Measurements from ENCODE around the gene ANO10. TPM values are rescaled to one million over a fixed set of nuclear protein-coding genes. Genes with fewer than 3 reads are reported as not detected.

ANO10 gene
- total and polyA plus RNA-seq, 2 of the 8 experiments (the other 6 are each of a cell fraction or from before 2014, with no cell fraction given): 38.0 to 53.2 TPM

GRCh38 chr3:43426388-43426787, 195.4 kb downstream of the ANO10 start:
- H3K4me1 ChIP-seq (replicated peaks in 1 of 4; ENCODE audit: control insufficient read depth in 3 of 4, insufficient read depth in 4 of 4, low read length in 3 of 4): peaks cover 0 to 7% (median 0%) of the 10 kb centered on the region in 4 experiments; a peak in 2 of 7 replicates
- FAIRE-seq (no peak), DNase-seq (ENCODE audit: low read depth in 1 of 2, low spot score in 2 of 2) (no peak)
- H3K14ac ChIP-seq (ENCODE audit: insufficient read length): no peak overlapping the region
- CTCF ChIA-PET (ENCODE audit: partially characterized antibody): no interaction called here
- no peak overlapping the region for H2BK15ac ChIP-seq (ENCODE audit: low read length)
- no peaks in the 10 kb centered on the region for H3K9me3 ChIP-seq (ENCODE audit: insufficient read depth in 2 of 2, low read depth in 1 of 2, low read length in 1 of 2)
- H4K5ac ChIP-seq (ENCODE audit: insufficient read length, low read depth, low read length): no peak overlapping the region
- no peak overlapping the region for H3K4ac ChIP-seq (replicated peaks; ENCODE audit: insufficient read length, low read depth, low read length)
- no peak overlapping the region for H4K91ac ChIP-seq (replicated peaks; ENCODE audit: insufficient read length, low read length)
- no peak overlapping the region for H2BK20ac ChIP-seq (ENCODE audit: low read length)
- H2BK5ac ChIP-seq (ENCODE audit: low read depth, low read length): no peak overlapping the region
- H2AK5ac ChIP-seq (ENCODE audit: low read depth, low read length): no peak overlapping the region
- H3K27ac ChIP-seq (ENCODE audit: low read depth, low read length): no peak overlapping the region
- no peak overlapping the region for H2AFZ ChIP-seq (ENCODE audit: low read length)
- H3K36me3 ChIP-seq (ENCODE audit: control insufficient read depth in 2 of 4, insufficient read depth in 4 of 4, low read length in 3 of 4): peaks cover 0 to 4% (median 0%) of the 10 kb centered on the region in 4 experiments; a peak in 1 of 8 replicates
- H3K4me2 ChIP-seq (ENCODE audit: insufficient read depth in 1 of 2, low read depth in 2 of 2, low read length in 2 of 2): no peak overlapping the region
- H3K18ac ChIP-seq (ENCODE audit: extremely low read depth, low read length): no peak overlapping the region
- no peak overlapping the region for H2BK120ac ChIP-seq (replicated peaks; ENCODE audit: low read depth, low read length)
- H4K20me1 ChIP-seq (replicated peaks in 1 of 2; ENCODE audit: control insufficient read depth in 1 of 2, insufficient read depth in 2 of 2, low read length in 2 of 2): no peaks in the 10 kb centered on the region
- H3K27me3 ChIP-seq (replicated peaks in 1 of 4; ENCODE audit: control insufficient read depth in 3 of 4, extremely low read depth in 1 of 4, insufficient read depth in 3 of 4, low read length in 3 of 4): no peaks in the 10 kb centered on the region
- WGBS, 2 experiments (ENCODE audit: extremely low coverage in 1 of 2, insufficient coverage in 1 of 2, insufficient read length in 1 of 2, insufficient replicate concordance in 2 of 2, low coverage in 1 of 2, low lambda C conversion rate in 2 of 2, missing lambda C conversion rate in 1 of 2): 90% methylated on average over 1 of the region's 1 CpG; no CpG with 5 or more reads in 1 of the 2 experiments
- no peak overlapping the region for H3K56ac ChIP-seq (replicated peaks; ENCODE audit: insufficient read length, low read depth, low read length)
- H3K9ac ChIP-seq (replicated peaks in 1 of 4; ENCODE audit: extremely low read depth in 1 of 4, low read depth in 3 of 4, low read length in 3 of 4): no peak overlapping the region
- H3K4me3 ChIP-seq (ENCODE audit: extremely low read depth in 1 of 4, insufficient read depth in 2 of 4, low read depth in 3 of 4, low read length in 4 of 4): no peak overlapping the region
- POLR2A ChIA-PET (ENCODE audit: partially characterized antibody): no interaction called here
- no peak overlapping the region for H2BK12ac ChIP-seq (ENCODE audit: low read depth, low read length)
- H3K79me2 ChIP-seq (ENCODE audit: control insufficient read depth in 1 of 2, insufficient read depth in 2 of 2, low read length in 2 of 2): no peaks in the 10 kb centered on the region
- H3K79me1 ChIP-seq (ENCODE audit: low read depth, low read length): no peaks in the 10 kb centered on the region
- no peaks in the 10 kb centered on the region for H3K23me2 ChIP-seq (ENCODE audit: low read depth, low read length)
- H3K23ac ChIP-seq (ENCODE audit: insufficient read length): no peak overlapping the region
- H4K8ac ChIP-seq (ENCODE audit: extremely low read depth, insufficient read depth, low read length): no peak overlapping the region
- TF ChIP-seq TAF1 (IDR thresholded peaks at IDR 0.05; ENCODE audit: low read depth, low read length): no peak
- TF ChIP-seq RBBP5 (IDR thresholded peaks at IDR 0.05; ENCODE audit: borderline replicate concordance, low read depth, low read length): no peak
- no peak for TF ChIP-seq FOSL1 (IDR thresholded peaks at IDR 0.05; ENCODE audit: insufficient read depth, low read depth, low read length)
- no peak for TF ChIP-seq CHD1 (IDR thresholded peaks at IDR 0.05; ENCODE audit: low read depth, low read length)
- no peak for TF ChIP-seq TAF7 (optimal IDR thresholded peaks at IDR 0.05; ENCODE audit: borderline replicate concordance, low read depth, low read length)
- no peak for TF ChIP-seq GABPA (IDR thresholded peaks at IDR 0.05; ENCODE audit: borderline replicate concordance, insufficient read depth, low read length)
- TF ChIP-seq CBX8 (IDR thresholded peaks at IDR 0.05; ENCODE audit: borderline replicate concordance, low read depth, low read length): no peak
- TF ChIP-seq JUN (IDR thresholded peaks at IDR 0.05; ENCODE audit: low read depth, low read length): no peak
- no peak for TF ChIP-seq SRF (IDR thresholded peaks at IDR 0.05; ENCODE audit: low read depth, low read length)
- TF ChIP-seq EP300 (IDR thresholded peaks at IDR 0.05; ENCODE audit: borderline replicate concordance in 1 of 2, low read depth in 2 of 2, low read length in 2 of 2): no peak
- no peak for TF ChIP-seq CTBP2 (IDR thresholded peaks at IDR 0.05; ENCODE audit: borderline replicate concordance, insufficient read depth, insufficient read length, low read length)
- no peak for TF ChIP-seq TEAD4 (IDR thresholded peaks at IDR 0.05; ENCODE audit: low read depth, low read length)
- no peak for TF ChIP-seq SAP30 (IDR thresholded peaks at IDR 0.05; ENCODE audit: insufficient read depth, insufficient replicate concordance, low read length)
- no peak for TF ChIP-seq ZNF274 (IDR thresholded peaks at IDR 0.05; ENCODE audit: borderline replicate concordance, extremely low read depth, low read length)

All from H1 (cell line).